Activated T-helper 1 cell treated with anti-CD3 and anti-CD28 coated beads, Interleukin-12 subunit alpha, Interleukin-12 subunit beta, Interleukin-2, Interleukin-4 antibody, amounts not matched to agents 30 ng/mL and 10 ng/mL and 1 ng/mL, durations not matched to agents 14 hours and 24 hours and 36 hours (primary cell): ENCODE results near the gene LGALS7. TPM values are rescaled to one million over a fixed set of nuclear protein-coding genes. Genes with fewer than 3 reads are reported as not detected.
"Not testable (repeated sequence)": the region's sequence is repeated elsewhere in the genome, so short reads cannot be mapped to it uniquely, and the experiment has no call there.

ENCODE experiments used
- DNase-seq: peaks from one replicate; pipeline ENCODE4 v3.0.0; 2021; ENCODE audit warnings: low spot score
- H3K27ac Mint-ChIP-seq: one replicate; pipeline ENCODE4 v1.8.0; 2021; ENCODE audit warnings: mild to moderate bottlenecking, mixed read lengths
- H3K27me3 Mint-ChIP-seq: one replicate; pipeline ENCODE4 v1.8.0; 2022; ENCODE audit warnings: mild to moderate bottlenecking, moderate library complexity, mixed read lengths; ENCODE audit not compliant: insufficient read depth
- H3K36me3 Mint-ChIP-seq: one replicate; pipeline ENCODE4 v1.8.0; 2021; ENCODE audit warnings: low read depth, mixed read lengths
- H3K4me1 Mint-ChIP-seq: one replicate; pipeline ENCODE4 v1.8.0; 2021; ENCODE audit warnings: low read depth, mixed read lengths
- H3K4me3 Mint-ChIP-seq: one replicate; pipeline ENCODE4 v1.8.0; 2021; ENCODE audit warnings: mild to moderate bottlenecking, moderate library complexity, mixed read lengths
- H3K9me3 Mint-ChIP-seq: one replicate; pipeline ENCODE4 v1.8.0; 2021; ENCODE audit warnings: mixed read lengths
- intact Hi-C: fragments of 100-400 bp; cut with micrococcal nuclease; formaldehyde crosslinking; loops from one replicate; pipeline ENCODE4 v1.15.1; 2024
- total RNA-seq: library from RNA; stranded (reverse); gene quantifications from 2 replicates; pipeline ENCODE4 v1.2.3, GENCODE V29; 2022

LGALS7 gene
- total RNA-seq, 1 donor from 2014 or later = not detected

- peaks cover 1% of the 10 kb centered on the region for H3K27me3 Mint-ChIP-seq
- no peak overlapping the region for H3K4me3 Mint-ChIP-seq
- H3K9me3 Mint-ChIP-seq = no peaks in the 10 kb centered on the region
- peaks cover 2% of the 10 kb centered on the region for H3K36me3 Mint-ChIP-seq
- peaks cover 5% of the 10 kb centered on the region for H3K4me1 Mint-ChIP-seq
- no peak for DNase-seq
- intact Hi-C loops = no loop called here
- H3K27ac Mint-ChIP-seq = no peak overlapping the region
Observed at GRCh38 chr19:38808741-38809140, 35.4 kb upstream of the LGALS7 start.

- H3K4me1 Mint-ChIP-seq, H3K4me3 Mint-ChIP-seq, intact Hi-C loops, H3K27ac Mint-ChIP-seq, H3K36me3 Mint-ChIP-seq, H3K27me3 Mint-ChIP-seq, H3K9me3 Mint-ChIP-seq, DNase-seq: not testable (repeated sequence)
Observed at GRCh38 chr19:38807374-38808098, 34.2 kb upstream of the LGALS7 start.

- intact Hi-C loops = no loop called here
- no peak overlapping the region for H3K27ac Mint-ChIP-seq
Observed at GRCh38 chr19:38806371-38806770, 33.1 kb upstream of the LGALS7 start.

GRCh38 chr19:38805180-38805579 is 31.9 kb upstream of the LGALS7 start:
- intact Hi-C loops = no loop called here
- no peaks in the 10 kb centered on the region for H3K9me3 Mint-ChIP-seq
- no peak for DNase-seq
- H3K36me3 Mint-ChIP-seq = peaks cover 2% of the 10 kb centered on the region
- peak overlapping the region; percentile 5 for H3K27ac Mint-ChIP-seq
- H3K27me3 Mint-ChIP-seq = peaks cover 1% of the 10 kb centered on the region
- no peak overlapping the region for H3K4me3 Mint-ChIP-seq
- peaks cover 5% of the 10 kb centered on the region for H3K4me1 Mint-ChIP-seq

More at GRCh38 chr19:38806371-38806770, 33.1 kb upstream of the LGALS7 start:
- DNase-seq = no peak
- peaks cover 5% of the 10 kb centered on the region for H3K4me1 Mint-ChIP-seq
- H3K27me3 Mint-ChIP-seq = peaks cover 1% of the 10 kb centered on the region
- no peaks in the 10 kb centered on the region for H3K9me3 Mint-ChIP-seq
- peaks cover 2% of the 10 kb centered on the region for H3K36me3 Mint-ChIP-seq
- H3K4me3 Mint-ChIP-seq = no peak overlapping the region

GRCh38 chr19:38803543-38803942 is 30.2 kb upstream of the LGALS7 start:
- H3K36me3 Mint-ChIP-seq = peaks cover 2% of the 10 kb centered on the region
- H3K4me3 Mint-ChIP-seq = no peak overlapping the region
- intact Hi-C loops = no loop called here
- no peak overlapping the region for H3K27ac Mint-ChIP-seq
- peaks cover 1% of the 10 kb centered on the region for H3K27me3 Mint-ChIP-seq
- H3K9me3 Mint-ChIP-seq = no peaks in the 10 kb centered on the region
- DNase-seq = no peak
- H3K4me1 Mint-ChIP-seq = peaks cover 5% of the 10 kb centered on the region

GRCh38 chr19:38801359-38802095 is 28.2 kb upstream of the LGALS7 start:
- intact Hi-C loops = no loop called here
- no peak overlapping the region for H3K4me3 Mint-ChIP-seq
- H3K27ac Mint-ChIP-seq = no peak overlapping the region
- no peak for DNase-seq
- peaks cover 2% of the 10 kb centered on the region for H3K36me3 Mint-ChIP-seq
- H3K4me1 Mint-ChIP-seq = peaks cover 5% of the 10 kb centered on the region
- peaks cover 1% of the 10 kb centered on the region for H3K27me3 Mint-ChIP-seq
- H3K9me3 Mint-ChIP-seq = no peaks in the 10 kb centered on the region

- intact Hi-C loops = no loop called here
Observed at GRCh38 chr19:38800577-38801347, 27.4 kb upstream of the LGALS7 start.

GRCh38 chr19:38799104-38799503 is 25.8 kb upstream of the LGALS7 start:
- Mint-ChIP-seq H3K36me3 (no peaks in the 10 kb centered on the region), H3K9me3 (no peaks in the 10 kb centered on the region), H3K4me3 (no peak overlapping the region), H3K27me3 (peaks cover 3% of the 10 kb centered on the region), H3K27ac (no peak overlapping the region), H3K4me1 (no peaks in the 10 kb centered on the region)
- intact Hi-C loops = no loop called here
- DNase-seq = no peak

More at GRCh38 chr19:38800577-38801347, 27.4 kb upstream of the LGALS7 start:
- H3K36me3 Mint-ChIP-seq = peaks cover 2% of the 10 kb centered on the region
- peaks cover 5% of the 10 kb centered on the region for H3K4me1 Mint-ChIP-seq
- H3K27ac Mint-ChIP-seq = no peak overlapping the region
- H3K9me3 Mint-ChIP-seq = no peaks in the 10 kb centered on the region
- no peak overlapping the region for H3K4me3 Mint-ChIP-seq
- no peak for DNase-seq
- H3K27me3 Mint-ChIP-seq = peaks cover 1% of the 10 kb centered on the region

GRCh38 chr19:38797781-38798180 is 24.5 kb upstream of the LGALS7 start:
- intact Hi-C loops, DNase-seq, H3K9me3 Mint-ChIP-seq, H3K4me1 Mint-ChIP-seq, H3K36me3 Mint-ChIP-seq, H3K27ac Mint-ChIP-seq, H3K27me3 Mint-ChIP-seq, H3K4me3 Mint-ChIP-seq: not testable (repeated sequence)

GRCh38 chr19:38796154-38796553 is 22.8 kb upstream of the LGALS7 start:
- peaks cover 4% of the 10 kb centered on the region for H3K27me3 Mint-ChIP-seq
- no peak for DNase-seq
- peaks cover 5% of the 10 kb centered on the region for H3K4me1 Mint-ChIP-seq
- no peak overlapping the region for H3K27ac Mint-ChIP-seq
- H3K9me3 Mint-ChIP-seq = no peaks in the 10 kb centered on the region
- no peak overlapping the region for H3K4me3 Mint-ChIP-seq
- intact Hi-C loops = no loop called here
- H3K36me3 Mint-ChIP-seq = no peaks in the 10 kb centered on the region

GRCh38 chr19:38795549-38795948 is 22.2 kb upstream of the LGALS7 start:
- intact Hi-C loops = no loop called here

GRCh38 chr19:38793671-38794070 is 20.4 kb upstream of the LGALS7 start:
- DNase-seq = no peak
- intact Hi-C loops = loop anchor here (5.0 kb wide), 1 partner anchor 39 kb away; the partner anchor contains the start of gene ECH1
- Mint-ChIP-seq H3K4me3 (no peak overlapping the region), H3K27ac (no peak overlapping the region), H3K27me3 (peaks cover 4% of the 10 kb centered on the region), H3K4me1 (peaks cover 5% of the 10 kb centered on the region), H3K9me3 (no peaks in the 10 kb centered on the region), H3K36me3 (no peaks in the 10 kb centered on the region)

More at GRCh38 chr19:38795549-38795948, 22.2 kb upstream of the LGALS7 start:
- Mint-ChIP-seq H3K36me3 (no peaks in the 10 kb centered on the region), H3K4me1 (peaks cover 5% of the 10 kb centered on the region), H3K27me3 (peaks cover 4% of the 10 kb centered on the region), H3K4me3 (no peak overlapping the region), H3K9me3 (no peaks in the 10 kb centered on the region), H3K27ac (no peak overlapping the region)
- DNase-seq = no peak

- Mint-ChIP-seq H3K4me3 (no peak overlapping the region), H3K36me3 (no peaks in the 10 kb centered on the region), H3K9me3 (no peaks in the 10 kb centered on the region), H3K27ac (peak overlapping the region; percentile 16), H3K4me1 (peaks cover 5% of the 10 kb centered on the region), H3K27me3 (peaks cover 4% of the 10 kb centered on the region)
- intact Hi-C loops = loop anchor here (5.0 kb wide), 1 partner anchor 39 kb away; the partner anchor contains the start of gene ECH1
- no peak for DNase-seq
Observed at GRCh38 chr19:38793177-38793576, 19.9 kb upstream of the LGALS7 start.
